Endodermal cell (in vitro differentiated cells): Measurements from ENCODE around the gene IQCH. TPM values are rescaled to one million over a fixed set of nuclear protein-coding genes. Genes with fewer than 3 reads are reported as not detected.
A peak's percentile ranks its signal among the peaks of the same experiment; 100 is the strongest.

ENCODE experiments used
- DNase-seq: peaks from one replicate; pipeline ENCODE4 v3.0.0-alpha.2; 2017
- H3K27ac ChIP-seq: 2 replicates; pipeline ENCODE4 v1.5.1; 2013; ENCODE audit warnings: mild to moderate bottlenecking, low read depth, low read length, moderate library complexity
- H3K27me3 ChIP-seq: 2 replicates; pipeline ENCODE4 v1.6.1; 2013; ENCODE audit warnings: mild to moderate bottlenecking, low read length, moderate library complexity; ENCODE audit not compliant: insufficient read depth, control insufficient read depth, poor library complexity, severe bottlenecking
- H3K36me3 ChIP-seq: 2 replicates; pipeline ENCODE4 v1.7.0; 2013; ENCODE audit warnings: mild to moderate bottlenecking, low read length, moderate library complexity; ENCODE audit not compliant: control insufficient read depth, insufficient read depth
- H3K4me1 ChIP-seq: one replicate; pipeline ENCODE4 v1.7.0; 2013; ENCODE audit warnings: low read length; ENCODE audit not compliant: control insufficient read depth, insufficient read depth
- H3K4me3 ChIP-seq: 2 replicates; pipeline ENCODE4 v1.5.1; 2013; ENCODE audit warnings: mild to moderate bottlenecking, low read length, moderate library complexity
- H3K9ac ChIP-seq: 2 replicates; pipeline ENCODE4 v1.6.1; 2013; ENCODE audit warnings: mild to moderate bottlenecking, low read length, moderate library complexity; ENCODE audit not compliant: poor library complexity, severe bottlenecking; ENCODE audit errors: extremely low read depth
- H3K9me3 ChIP-seq: 2 replicates; pipeline ENCODE4 v1.6.1; 2013; ENCODE audit warnings: mild to moderate bottlenecking, low read length, moderate library complexity; ENCODE audit not compliant: control insufficient read depth
- H3K27ac Mint-ChIP-seq: 2 replicates; pipeline ENCODE4 v1.8.0; 2020; ENCODE audit warnings: mixed read lengths
- H3K27me3 Mint-ChIP-seq: 2 replicates; pipeline ENCODE4 v1.8.0; 2021; ENCODE audit warnings: mild to moderate bottlenecking, mixed read lengths; ENCODE audit not compliant: insufficient read depth
- H3K36me3 Mint-ChIP-seq: 2 replicates; pipeline ENCODE4 v1.8.0; 2020; ENCODE audit warnings: low read depth, mixed read lengths
- H3K4me1 Mint-ChIP-seq: 2 replicates; pipeline ENCODE4 v1.8.0; 2020; ENCODE audit warnings: mixed read lengths
- H3K4me3 Mint-ChIP-seq: 2 replicates; pipeline ENCODE4 v1.8.0; 2020; ENCODE audit warnings: mild to moderate bottlenecking, moderate library complexity, mixed read lengths
- H3K9me3 Mint-ChIP-seq: 2 replicates; pipeline ENCODE4 v1.8.0; 2020; ENCODE audit warnings: mild to moderate bottlenecking, mixed read lengths
- WGBS, 2 experiments: methylation state at CpG; one replicate each; pipeline versions ENCODE4 v1.1.5 to v1.1.7; 2013; ENCODE audit warnings: missing lambda C conversion rate in 2 of 2, mixed read lengths in 1 of 2; ENCODE audit not compliant: insufficient coverage in 1 of 2, insufficient read length in 1 of 2; 5-methylcytosine and 5-hydroxymethylcytosine counted together
- total RNA-seq, 2 donors: library from RNA; stranded (reverse); fragmentation: NEBNext Ultra II Directional in 1 of 2; extraction: Animal tissue kit (Norgen Biotek cat#: 25700) in 1 of 2; gene quantifications; 2 replicates in 1 of 2; 3 replicates in 1 of 2; pipeline ENCODE4 v1.2.1, GENCODE V29; 2021
- TF ChIP-seq, protein P1 (sequence below): fragments of 200-600 bp; sonication (generic); conservative IDR thresholded peaks from 2 replicates; pipeline ENCODE4 v1.5.0; 2021; ENCODE audit warnings: antibody characterized with exemption, mild to moderate bottlenecking

Gene IQCH
- total RNA-seq, 2 donors from 2014 or later = 6.2 to 12.8 TPM

DNA sequence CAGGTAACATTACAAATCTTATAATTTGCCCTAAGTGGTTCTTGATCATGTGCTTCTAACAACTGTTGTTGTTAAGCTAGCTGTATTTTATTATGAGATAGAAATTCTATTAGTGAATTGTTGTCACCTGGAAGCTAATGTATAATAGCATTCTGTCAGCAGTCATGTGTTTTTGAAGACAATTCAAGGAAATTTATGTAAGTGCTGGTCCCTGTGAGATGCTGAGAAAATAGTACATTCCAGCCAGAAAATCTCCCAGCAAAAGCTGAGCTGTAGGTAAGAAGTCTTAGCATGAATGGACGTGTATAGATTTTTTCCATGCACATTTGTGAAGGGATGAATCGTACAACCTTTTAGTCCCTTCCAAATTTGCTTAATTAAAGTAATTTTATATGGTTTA, 146.3 kb downstream of the IQCH start:
- Histone ChIP-seq H3K36me3 (no peaks in the 10 kb centered on the region), H3K9me3 (no peaks in the 10 kb centered on the region), H3K9ac (no peak overlapping the region), H3K27me3 (no peaks in the 10 kb centered on the region), H3K4me1 (no peaks in the 10 kb centered on the region), H3K4me3 (no peak overlapping the region), H3K27ac (no peak overlapping the region)
- Mint-ChIP-seq H3K9me3 (no peaks in the 10 kb centered on the region), H3K4me3 (no peak overlapping the region), H3K27me3 (peaks cover 7% of the 10 kb centered on the region), H3K4me1 (peaks cover 32% of the 10 kb centered on the region), H3K36me3 (no peaks in the 10 kb centered on the region), H3K27ac (no peak overlapping the region)
- DNase-seq = no peak
- WGBS, 2 experiments = 75% methylated on average over 1 of the region's 2 CpGs; no CpG with 5 or more reads in 1 of the 2 experiments
- TF ChIP-seq, protein P1, sequence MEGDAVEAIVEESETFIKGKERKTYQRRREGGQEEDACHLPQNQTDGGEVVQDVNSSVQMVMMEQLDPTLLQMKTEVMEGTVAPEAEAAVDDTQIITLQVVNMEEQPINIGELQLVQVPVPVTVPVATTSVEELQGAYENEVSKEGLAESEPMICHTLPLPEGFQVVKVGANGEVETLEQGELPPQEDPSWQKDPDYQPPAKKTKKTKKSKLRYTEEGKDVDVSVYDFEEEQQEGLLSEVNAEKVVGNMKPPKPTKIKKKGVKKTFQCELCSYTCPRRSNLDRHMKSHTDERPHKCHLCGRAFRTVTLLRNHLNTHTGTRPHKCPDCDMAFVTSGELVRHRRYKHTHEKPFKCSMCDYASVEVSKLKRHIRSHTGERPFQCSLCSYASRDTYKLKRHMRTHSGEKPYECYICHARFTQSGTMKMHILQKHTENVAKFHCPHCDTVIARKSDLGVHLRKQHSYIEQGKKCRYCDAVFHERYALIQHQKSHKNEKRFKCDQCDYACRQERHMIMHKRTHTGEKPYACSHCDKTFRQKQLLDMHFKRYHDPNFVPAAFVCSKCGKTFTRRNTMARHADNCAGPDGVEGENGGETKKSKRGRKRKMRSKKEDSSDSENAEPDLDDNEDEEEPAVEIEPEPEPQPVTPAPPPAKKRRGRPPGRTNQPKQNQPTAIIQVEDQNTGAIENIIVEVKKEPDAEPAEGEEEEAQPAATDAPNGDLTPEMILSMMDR = no peak

DNA sequence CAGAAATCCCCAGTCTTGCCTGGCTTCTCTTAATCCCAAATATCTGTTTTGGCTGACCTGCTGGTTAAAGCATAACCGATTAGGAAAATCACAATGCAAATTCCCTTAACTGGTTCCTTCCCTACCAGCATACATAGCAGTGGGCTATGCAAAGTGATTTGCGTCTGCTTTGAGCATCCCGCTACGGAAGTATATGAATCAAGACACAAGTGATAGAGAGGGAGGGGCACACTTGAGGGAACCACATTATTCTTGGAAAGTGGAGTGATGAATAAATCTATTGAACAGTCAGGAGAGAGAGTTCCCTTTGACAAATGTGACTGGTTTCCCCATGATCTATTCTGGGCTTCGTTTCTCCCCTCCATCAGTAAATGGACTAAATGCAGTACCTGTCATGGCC, 146.8 kb downstream of the IQCH start:
- peaks cover 29% of the 10 kb centered on the region for H3K4me1 Mint-ChIP-seq
- no peak overlapping the region for H3K27ac Mint-ChIP-seq

GRCh38 chr15:67403428-67404154, 149.0 kb downstream of the IQCH start:
- peaks cover 44% of the 10 kb centered on the region for H3K4me1 Mint-ChIP-seq
- WGBS, 2 experiments = 83% methylated on average over 4 of the region's 4 CpGs; no CpG with 5 or more reads in 1 of the 2 experiments

More for the DNA sequence above, 146.8 kb downstream of the IQCH start:
- H3K4me3 ChIP-seq = no peak overlapping the region
- no peak overlapping the region for H3K9ac ChIP-seq
- WGBS, 2 experiments = 83 to 85% methylated on average over 2 to 5 of the region's 5 CpGs
- Mint-ChIP-seq H3K4me3 (no peak overlapping the region), H3K36me3 (no peaks in the 10 kb centered on the region), H3K27me3 (peaks cover 7% of the 10 kb centered on the region), H3K9me3 (no peaks in the 10 kb centered on the region)
- H3K36me3 ChIP-seq = no peaks in the 10 kb centered on the region
- TF ChIP-seq, protein P1 = no peak
- no peaks in the 10 kb centered on the region for H3K4me1 ChIP-seq
- no peak for DNase-seq
- H3K9me3 ChIP-seq = no peaks in the 10 kb centered on the region
- H3K27ac ChIP-seq = no peak overlapping the region
- no peaks in the 10 kb centered on the region for H3K27me3 ChIP-seq

More at GRCh38 chr15:67403428-67404154, 149.0 kb downstream of the IQCH start:
- H3K27ac Mint-ChIP-seq = peak overlapping the region; percentile 0
- Histone ChIP-seq H3K4me3 (no peak overlapping the region), H3K9me3 (no peaks in the 10 kb centered on the region), H3K9ac (no peak overlapping the region), H3K4me1 (peaks cover 3% of the 10 kb centered on the region), H3K27ac (no peak overlapping the region), H3K36me3 (no peaks in the 10 kb centered on the region), H3K27me3 (no peaks in the 10 kb centered on the region)
- no peaks in the 10 kb centered on the region for H3K9me3 Mint-ChIP-seq
- no peaks in the 10 kb centered on the region for H3K36me3 Mint-ChIP-seq
- no peak overlapping the region for H3K4me3 Mint-ChIP-seq
- TF ChIP-seq, protein P1 = no peak
- DNase-seq = no peak
- peaks cover 7% of the 10 kb centered on the region for H3K27me3 Mint-ChIP-seq
